Lower leg skin (tissue), 4 donors: ENCODE data around the gene CASS4. TPM values are rescaled to one million over a fixed set of nuclear protein-coding genes. Genes with fewer than 3 reads are reported as not detected.

Experiments used
- DNase-seq, 2 donors: peaks; one replicate each; pipeline ENCODE4 v3.0.0-alpha.2; 2019; ENCODE audit warnings: low spot score in 2 of 2
- H3K4me3 ChIP-seq: fragments of 200-600 bp; sonication (generic); 2 replicates; pipeline ENCODE4 v1.5.1; 2017; ENCODE audit warnings: mild to moderate bottlenecking, low read depth; ENCODE audit not compliant: poor library complexity, severe bottlenecking
- CTCF ChIP-seq, 3 donors: fragments of 450-650 bp; IDR thresholded peaks; one replicate each; pipeline ENCODE4 v1.5.1; 2016; ENCODE audit warnings: antibody characterized with exemption in 3 of 3, mild to moderate bottlenecking in 3 of 3, moderate library complexity in 2 of 3
- POLR2A ChIP-seq, 2 donors: fragments of 450-650 bp; IDR thresholded peaks; one replicate each; pipeline ENCODE4 v1.6.1; 2016 to 2017; ENCODE audit warnings: antibody characterized with exemption in 2 of 2, mild to moderate bottlenecking in 1 of 2, moderate library complexity in 1 of 2
- WGBS, 2 donors: methylation state at CpG; one replicate each; pipeline ENCODE4 v1.1.5; 2018; 5-methylcytosine and 5-hydroxymethylcytosine counted together
- intact Hi-C: fragments of 100-400 bp; cut with DNase I; formaldehyde crosslinking; loops from one replicate; pipeline ENCODE4 v1.15.0; 2023; ENCODE audit warnings: low total_unique reads
- total RNA-seq, 4 donors: library from RNA; depleted of rRNA; stranded (reverse); fragments of >200 nt; gene quantifications; one replicate each; pipeline ENCODE4 v1.1.0, GENCODE V29; 2016

The CASS4 gene
- total RNA-seq, 4 donors from 2014 or later, result 0.61 to 2.9 (median 1.4) TPM

- TF ChIP-seq CTCF (IDR thresholded peaks at IDR 0.05) (no peak), POLR2A (IDR thresholded peaks at IDR 0.05) (no peak)
- H3K4me3 ChIP-seq, result no peak overlapping the region
- 81 to 90% methylated on average over 1 of the region's 1 CpG for WGBS, 2 donors
- intact Hi-C loops, result no loop called here
- no peak for DNase-seq
These were observed 30.6 kb upstream of the CASS4 start for GRCh38 chr20:56381501-56381900.

- no peak for DNase-seq
These were observed 29.4 kb upstream of the CASS4 start for GRCh38 chr20:56382696-56383095.

GRCh38 chr20:56383334-56383733 lies 28.7 kb upstream of the CASS4 start:
- TF ChIP-seq CTCF (IDR thresholded peaks at IDR 0.05) (no peak), POLR2A (IDR thresholded peaks at IDR 0.05) (no peak)
- intact Hi-C loops, result no loop called here
- no peak overlapping the region for H3K4me3 ChIP-seq
- DNase-seq, result no peak
- WGBS, 2 donors, result 92% methylated on average over 8 of the region's 8 CpGs

More at GRCh38 chr20:56382696-56383095, 29.4 kb upstream of the CASS4 start:
- TF ChIP-seq POLR2A (IDR thresholded peaks at IDR 0.05), result no peak
- TF ChIP-seq CTCF (IDR thresholded peaks at IDR 0.05), result no peak
- H3K4me3 ChIP-seq, result no peak overlapping the region
- intact Hi-C loops, result no loop called here
- WGBS, 2 donors, result 86 to 90% methylated on average over 4 of the region's 4 CpGs

GRCh38 chr20:56385130-56385529 lies 26.9 kb upstream of the CASS4 start:
- intact Hi-C loops, result no loop called here
- WGBS, 2 donors, result 95 to 97% methylated on average over 4 of the region's 4 CpGs

GRCh38 chr20:56386219-56386618 lies 25.8 kb upstream of the CASS4 start:
- no peak overlapping the region for H3K4me3 ChIP-seq
- 93 to 97% methylated on average over 6 of the region's 6 CpGs for WGBS, 2 donors
- intact Hi-C loops, result no loop called here
- DNase-seq, result no peak
- TF ChIP-seq POLR2A (IDR thresholded peaks at IDR 0.05) (no peak), CTCF (IDR thresholded peaks at IDR 0.05) (no peak)

More at GRCh38 chr20:56385130-56385529, 26.9 kb upstream of the CASS4 start:
- DNase-seq, result no peak
- H3K4me3 ChIP-seq, result no peak overlapping the region
- TF ChIP-seq POLR2A (IDR thresholded peaks at IDR 0.05) (no peak), CTCF (IDR thresholded peaks at IDR 0.05) (no peak)

- intact Hi-C loops, result no loop called here
- WGBS, 2 donors, result 80 to 94% methylated on average over 4 of the region's 4 CpGs
- TF ChIP-seq CTCF (IDR thresholded peaks at IDR 0.05), result no peak
- TF ChIP-seq POLR2A (IDR thresholded peaks at IDR 0.05), result no peak
- no peak overlapping the region for H3K4me3 ChIP-seq
- no peak for DNase-seq
These were observed 23.2 kb upstream of the CASS4 start for GRCh38 chr20:56388882-56389281.
